Coronary artery (tissue), 2 donors: ENCODE data around the gene DSE.

Source experiments
- DNase-seq: peaks from one replicate; pipeline ENCODE4 v3.0.0-alpha.2; 2017; ENCODE audit warnings: low spot score
- H3K27ac ChIP-seq, 2 donors: fragments of 200-600 bp; sonication (generic); one replicate each; pipeline ENCODE4 v1.5.1; 2016 to 2019
- H3K4me3 ChIP-seq: fragments of 200-600 bp; sonication (generic); 2 replicates; pipeline ENCODE4 v1.5.1; 2016; ENCODE audit warnings: mild to moderate bottlenecking, moderate library complexity
- CTCF ChIP-seq: fragments of 200-600 bp; sonication (generic); IDR thresholded peaks from one replicate; pipeline ENCODE4 v1.5.1; 2019; ENCODE audit warnings: antibody characterized with exemption

DSE gene

GRCh38 chr6:116386581-116387299 lies 16.0 kb downstream of the DSE start:
- no peak for DNase-seq
- TF ChIP-seq CTCF, result no peak
- no peak overlapping the region for H3K4me3 ChIP-seq
- peak overlapping the region in 1 of 2 donors; percentile 70 for H3K27ac ChIP-seq

GRCh38 chr6:116387374-116387773 lies 16.6 kb downstream of the DSE start:
- no peak for TF ChIP-seq CTCF
- Histone ChIP-seq H3K4me3 (no peak overlapping the region), H3K27ac (peak overlapping the region in 1 of 2 donors; percentile 36)
- no peak for DNase-seq

- DNase-seq, result no peak
- no peak for TF ChIP-seq CTCF
- Histone ChIP-seq H3K4me3 (no peak overlapping the region), H3K27ac (no peak overlapping the region)
These were observed 18.2 kb downstream of the DSE start for GRCh38 chr6:116388924-116389323.

- H3K27ac ChIP-seq, result no peak overlapping the region
- DNase-seq, result no peak
- no peak for TF ChIP-seq CTCF
These were observed 18.6 kb downstream of the DSE start for GRCh38 chr6:116389357-116389756.

GRCh38 chr6:116390581-116390980 lies 19.8 kb downstream of the DSE start:
- no peak for DNase-seq
- H3K27ac ChIP-seq, result no peak overlapping the region
- no peak overlapping the region for H3K4me3 ChIP-seq
- no peak for TF ChIP-seq CTCF

More at GRCh38 chr6:116389357-116389756, 18.6 kb downstream of the DSE start:
- H3K4me3 ChIP-seq, result no peak overlapping the region

- no peak overlapping the region for H3K4me3 ChIP-seq
- no peak for DNase-seq
- no peak for TF ChIP-seq CTCF
- peak overlapping the region in 1 of 2 donors; percentile 20 for H3K27ac ChIP-seq
These were observed 21.6 kb downstream of the DSE start for GRCh38 chr6:116392132-116393013.
